ENCODE data around the gene ERRFI1.

The ERRFI1 gene

DNA sequence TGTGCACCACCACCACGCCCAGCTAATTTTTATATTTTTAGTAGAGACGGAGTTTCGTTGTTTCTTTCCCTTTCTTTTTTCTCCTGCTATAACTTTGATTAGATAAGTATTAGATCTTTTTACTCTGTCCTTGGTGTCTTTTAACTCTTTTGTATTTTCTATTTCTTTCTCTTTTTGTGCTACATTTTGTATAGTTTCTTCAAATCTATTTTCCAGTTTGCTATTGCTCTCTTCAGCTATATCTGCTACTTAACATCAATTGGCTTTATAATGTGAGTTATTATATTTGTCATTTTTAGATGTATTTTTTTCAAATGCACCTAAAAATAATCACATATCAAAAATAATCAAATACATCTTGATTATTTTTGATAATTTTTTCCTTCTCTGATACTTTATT lies 16.0 kb upstream of the ERRFI1 start:
- DNase-seq, result no peak

DNA sequence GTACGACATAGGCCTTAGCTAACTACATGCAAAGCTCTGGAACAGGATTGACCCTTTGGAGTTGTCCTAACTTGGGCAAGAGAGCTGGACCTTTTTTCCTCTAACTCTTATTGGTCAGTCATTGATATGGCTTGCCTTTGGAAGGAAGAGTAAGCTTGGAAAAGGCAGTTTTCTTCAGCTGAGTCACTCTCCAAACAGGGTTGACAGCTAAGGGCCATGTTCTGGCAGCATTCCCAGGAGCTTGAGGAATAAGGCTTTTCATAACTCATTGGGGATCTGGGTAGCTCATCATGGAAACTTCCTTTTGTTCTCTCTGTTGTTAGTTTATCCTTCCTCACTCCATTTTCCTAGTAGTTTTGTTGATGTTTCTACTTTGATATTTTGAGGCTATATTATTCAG lies 14.5 kb upstream of the ERRFI1 start:
- peak; percentile 98 for DNase-seq

DNA sequence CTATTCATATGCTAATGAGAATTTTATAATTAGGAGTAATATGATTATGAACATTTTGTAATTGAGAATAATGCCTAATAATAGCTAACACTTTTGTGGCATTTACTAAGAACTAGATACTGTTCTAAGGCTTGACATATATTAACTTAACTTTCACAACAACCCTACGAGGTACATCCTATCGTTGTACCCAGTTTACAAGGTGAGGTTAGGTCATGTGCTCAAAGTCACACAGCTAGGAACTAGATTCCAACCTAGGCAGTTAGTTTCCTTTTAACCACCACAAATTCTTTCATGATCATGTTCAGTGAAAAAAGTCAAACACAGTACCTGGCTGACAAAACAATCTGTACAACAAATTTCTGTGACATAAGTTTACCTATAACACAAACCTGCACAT lies 13.0 kb upstream of the ERRFI1 start:
- DNase-seq, result no peak

GRCh38 chr1:8035289-8035688 lies 9.2 kb upstream of the ERRFI1 start:
- no peak for DNase-seq

- no peak for DNase-seq
Measured at GRCh38 chr1:8033322-8033721, 7.2 kb upstream of the ERRFI1 start.

DNA sequence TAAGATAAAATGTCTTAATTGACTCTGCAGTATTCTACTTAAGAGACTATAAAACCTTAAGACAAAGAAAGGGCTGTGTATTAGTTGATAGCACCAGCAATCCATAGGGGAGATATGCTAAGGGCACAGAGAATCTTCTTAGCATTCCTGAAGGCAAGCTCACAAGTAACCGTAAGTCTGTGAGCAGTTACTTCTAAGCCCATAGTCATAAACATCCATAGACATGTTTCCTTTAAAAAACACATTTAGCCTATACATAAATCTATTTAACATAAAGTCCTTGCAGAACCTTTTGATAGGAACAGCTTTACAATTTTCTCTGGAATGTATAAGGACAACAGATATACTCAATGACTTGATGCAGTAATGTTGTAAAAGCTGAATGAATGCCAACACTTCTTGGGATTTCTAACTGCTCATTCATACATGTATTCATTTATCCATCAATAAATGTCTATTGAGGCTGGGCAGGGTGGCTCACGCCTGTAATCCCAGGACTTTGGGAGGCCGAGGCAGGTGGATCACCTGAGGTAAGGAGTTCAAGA lies 6.3 kb upstream of the ERRFI1 start:
- DNase-seq, result no peak

DNA sequence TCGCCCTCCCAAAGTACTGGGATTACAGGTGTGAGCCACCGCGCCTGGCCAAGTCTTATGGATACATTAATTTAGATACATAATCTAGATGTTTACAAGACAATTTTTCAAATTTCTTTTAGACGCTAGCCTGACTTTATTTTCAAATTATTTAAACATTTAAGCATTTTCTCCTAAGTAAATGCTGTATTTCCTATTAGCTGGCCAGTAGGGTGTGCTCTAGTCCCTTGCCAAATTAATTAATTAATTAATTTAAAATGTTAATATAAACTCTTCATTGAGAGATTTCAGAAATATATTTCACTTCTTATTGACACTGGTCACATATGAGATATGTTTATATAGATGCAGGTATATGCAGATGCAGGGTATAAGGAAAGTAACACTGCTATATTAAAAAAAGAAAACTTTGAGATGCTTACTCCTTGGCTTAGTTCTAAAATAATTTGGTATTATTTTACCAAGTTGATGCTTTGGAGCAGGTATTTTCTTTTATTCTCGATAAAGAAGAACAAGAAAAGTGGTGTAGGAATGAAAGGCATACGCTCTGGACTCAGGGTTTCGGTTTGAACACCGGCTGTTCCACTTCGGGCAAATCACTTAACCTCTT lies 5.2 kb upstream of the ERRFI1 start:
- peak; percentile 52 for DNase-seq

DNA sequence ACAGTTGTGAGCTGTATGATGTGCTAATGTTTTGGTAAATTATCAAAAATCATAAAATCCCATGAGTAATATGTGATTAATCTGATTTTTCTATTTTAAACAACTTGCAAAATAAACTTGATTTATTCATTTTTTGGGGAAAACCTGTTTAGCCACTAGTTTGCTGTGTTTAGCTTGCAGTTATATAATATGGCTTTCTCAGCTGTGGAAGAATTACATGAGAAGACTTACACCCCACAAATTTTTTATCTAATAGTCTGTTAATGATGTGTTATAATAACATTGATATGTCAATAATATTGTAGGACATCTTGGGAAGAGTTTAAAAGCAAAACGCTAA lies 2.4 kb upstream of the ERRFI1 start:
- DNase-seq, result no peak

DNA sequence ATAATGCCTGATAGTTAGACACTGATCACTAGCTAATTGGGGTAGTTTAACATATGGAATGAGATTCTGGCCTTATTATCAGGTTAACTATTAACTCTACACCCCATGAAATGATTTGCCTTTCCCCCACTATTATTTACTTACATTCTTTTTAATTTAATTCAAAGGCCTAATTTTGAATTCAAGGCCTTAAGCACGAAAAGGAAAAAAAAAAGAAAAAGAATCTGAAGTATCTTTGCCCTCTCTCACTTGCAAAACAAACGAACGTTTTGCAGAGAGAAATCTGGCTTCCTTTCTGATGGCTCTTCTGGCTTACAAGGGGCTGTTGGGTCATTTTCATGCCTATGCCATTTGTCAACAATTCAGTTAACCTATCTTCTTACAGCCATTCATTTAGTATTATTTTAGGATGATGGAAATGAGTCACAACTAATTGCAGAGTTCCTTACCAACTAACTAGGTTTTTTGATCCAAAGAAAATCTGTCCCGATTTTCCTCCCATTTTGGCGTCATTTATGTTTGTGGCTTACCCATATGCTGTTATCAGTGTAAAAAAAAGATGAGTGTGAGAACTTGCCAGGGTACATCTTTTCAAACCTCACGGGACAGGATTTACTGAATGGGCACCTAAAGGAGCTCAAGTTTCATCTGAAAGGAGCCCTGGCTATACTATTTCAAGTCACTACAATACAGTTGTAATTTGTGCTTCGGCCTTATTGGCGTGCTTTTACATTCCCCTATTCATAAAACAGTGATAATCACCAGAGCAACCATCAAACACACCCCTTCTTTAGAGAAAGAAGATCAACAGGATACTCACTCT lies 1.9 kb upstream of the ERRFI1 start:
- DNase-seq, result peak; percentile 88

DNA sequence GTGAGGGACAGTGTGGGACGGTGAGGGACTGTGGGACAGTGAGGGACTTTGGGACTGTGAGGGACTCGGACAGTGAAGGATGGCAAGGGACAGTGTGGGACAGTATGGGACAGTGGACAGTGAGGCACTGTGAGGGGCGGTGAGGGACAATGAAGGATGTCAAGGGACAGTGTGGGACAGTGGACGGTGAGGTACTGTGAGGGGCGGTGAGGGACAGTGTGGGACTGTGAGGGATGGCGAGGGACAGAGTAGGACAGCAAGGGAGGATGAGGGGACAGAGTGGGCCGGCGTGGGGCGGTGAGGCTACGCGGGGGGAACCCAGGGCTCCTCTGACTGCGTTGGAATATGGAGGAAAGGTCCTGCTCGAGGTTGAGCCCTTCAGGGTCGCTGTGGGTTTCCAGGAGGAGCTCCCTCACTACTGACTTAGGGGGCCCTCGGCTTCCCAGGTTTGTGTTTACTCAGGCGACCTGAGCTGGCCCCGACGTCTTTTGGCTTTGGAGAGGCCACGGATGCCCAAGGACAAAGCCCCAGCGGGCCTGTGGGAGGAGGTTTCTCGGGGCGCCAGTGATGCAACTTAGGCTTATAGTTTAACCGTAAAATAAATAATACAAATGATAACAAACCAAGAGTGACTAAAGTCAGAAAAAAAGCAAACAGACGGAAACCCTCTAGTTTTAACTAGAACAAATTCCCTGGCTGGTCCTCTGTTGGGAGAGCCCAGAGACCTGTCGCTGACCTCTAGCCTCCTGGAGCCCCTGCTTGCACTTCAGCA lies 1.1 kb upstream of the ERRFI1 start:
- DNase-seq, result peak; percentile 40

DNA sequence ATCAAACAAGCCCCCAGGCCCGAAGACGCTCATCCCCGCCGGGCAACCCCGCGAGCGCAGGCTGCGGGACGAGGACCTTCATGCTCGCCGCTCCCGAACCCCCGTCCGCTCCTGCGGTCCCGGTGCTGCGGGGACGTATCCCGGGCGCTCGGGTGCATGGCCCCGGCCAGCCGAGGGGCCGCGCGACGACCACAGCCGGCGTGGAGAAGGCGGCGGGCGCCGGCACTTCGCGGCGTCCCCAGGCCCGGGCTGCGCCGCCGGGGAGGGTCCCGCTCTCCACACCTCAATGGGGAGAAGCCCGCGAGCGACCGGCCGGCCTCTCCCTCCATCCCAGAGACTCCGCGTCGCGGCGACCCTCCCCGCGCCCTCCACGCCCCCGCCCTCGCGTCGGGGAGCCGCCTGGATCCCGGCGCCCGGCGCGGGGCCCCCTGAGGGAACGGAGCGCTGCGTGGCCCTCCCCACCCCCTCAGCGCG lies 401 bp downstream of the ERRFI1 start:
- no peak for DNase-seq

DNA sequence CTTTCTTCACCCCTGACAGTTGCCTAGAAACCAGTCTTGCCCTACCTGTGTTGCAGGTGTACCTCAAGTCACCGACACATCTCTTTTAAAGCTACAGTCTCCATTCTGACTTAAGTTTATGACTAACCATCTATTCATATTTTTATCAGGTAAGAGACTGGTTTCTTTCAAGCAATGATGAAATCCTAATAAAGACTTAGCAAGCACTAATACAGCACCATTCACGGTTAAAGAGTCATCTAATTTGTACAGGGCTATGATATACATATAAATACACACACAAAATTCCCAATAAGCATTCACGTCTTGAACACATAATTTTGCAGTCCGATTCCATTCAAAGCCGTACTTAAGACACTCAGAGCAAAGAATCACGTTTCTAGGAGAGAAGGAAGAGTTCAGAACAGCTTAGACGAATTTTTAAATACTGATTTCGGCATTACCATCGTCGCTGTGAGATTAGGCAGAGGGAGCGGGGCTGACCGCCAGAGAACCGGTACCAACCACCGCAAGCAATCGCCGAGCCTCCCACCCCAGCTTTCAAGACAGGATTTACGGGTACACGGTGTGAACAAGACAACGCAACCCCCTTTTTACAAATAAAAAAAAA lies 943 bp downstream of the ERRFI1 start:
- no peak for DNase-seq

GRCh38 chr1:8024329-8024728 lies 1.8 kb downstream of the ERRFI1 start:
- DNase-seq, result no peak

GRCh38 chr1:8023995-8024313 lies 2.2 kb downstream of the ERRFI1 start:
- no peak for DNase-seq

GRCh38 chr1:8023287-8023994 lies 2.7 kb downstream of the ERRFI1 start:
- DNase-seq, result no peak

DNA sequence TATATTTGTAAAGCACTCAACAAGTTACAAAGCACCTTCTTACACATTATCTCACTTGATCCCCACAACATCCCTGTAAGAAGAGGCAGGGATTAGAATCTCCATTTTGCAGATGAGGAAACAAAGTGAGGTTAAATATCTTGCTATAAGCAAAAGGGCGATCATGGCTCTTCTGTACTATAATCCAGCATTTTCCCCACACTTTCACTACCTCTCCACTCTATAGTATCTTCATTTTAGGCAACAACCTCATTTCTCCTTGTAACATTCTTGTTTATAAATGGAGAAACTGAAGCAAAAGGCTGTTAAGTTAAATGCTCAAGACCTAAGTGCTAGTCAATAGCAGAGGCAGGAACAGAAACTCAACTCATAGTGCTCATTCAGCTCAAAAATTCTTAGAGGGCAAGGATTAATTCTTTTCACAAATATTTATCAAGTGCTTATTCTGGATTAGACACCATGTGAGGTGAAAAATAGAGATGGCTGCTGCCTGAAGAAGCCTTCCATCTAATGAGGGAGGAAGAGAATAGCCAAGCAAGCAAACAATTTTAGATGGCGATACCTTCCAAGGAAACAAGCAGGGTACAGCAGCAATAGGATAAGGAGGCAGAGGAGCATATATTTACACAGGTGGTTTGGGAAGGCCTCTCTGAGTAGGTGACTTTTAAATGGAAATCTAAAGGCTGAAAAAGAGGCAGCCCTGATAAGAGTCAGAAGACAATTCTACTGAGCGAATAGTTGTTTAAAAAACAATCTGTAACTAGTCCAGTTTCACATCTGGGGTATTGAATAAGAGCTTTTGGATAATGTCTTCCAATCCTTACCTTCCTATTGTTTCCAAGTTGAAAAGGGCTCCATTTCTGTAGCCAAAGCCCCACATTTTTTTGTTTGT lies 3.5 kb downstream of the ERRFI1 start:
- DNase-seq, result no peak

DNA sequence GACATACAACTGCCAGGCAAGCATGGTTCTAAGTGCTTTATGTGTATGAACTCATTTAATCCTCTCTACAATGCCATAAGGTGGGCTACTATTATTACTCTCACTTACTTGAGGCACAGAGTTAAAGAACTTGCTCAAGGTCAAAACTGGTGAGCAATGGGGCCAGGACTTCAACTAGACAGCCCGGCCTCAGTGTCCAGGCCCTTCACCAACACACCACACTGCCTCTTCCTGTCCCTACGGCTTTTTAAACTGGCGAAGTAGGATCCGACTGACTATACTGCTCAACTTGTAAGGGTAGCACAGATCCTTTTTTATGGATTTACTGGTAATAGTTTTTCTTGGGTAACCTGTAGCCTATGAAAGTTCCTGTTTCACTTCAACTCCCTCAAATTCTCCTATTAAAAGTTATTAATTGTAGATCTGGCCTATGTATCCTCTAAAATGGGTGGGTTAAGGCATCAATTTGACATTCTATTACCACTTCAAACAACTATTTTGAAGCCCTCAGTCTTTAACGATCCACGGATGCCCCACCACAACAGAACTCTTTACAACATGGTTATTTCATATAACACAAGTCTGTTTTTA lies 4.3 kb downstream of the ERRFI1 start:
- no peak for DNase-seq

DNA sequence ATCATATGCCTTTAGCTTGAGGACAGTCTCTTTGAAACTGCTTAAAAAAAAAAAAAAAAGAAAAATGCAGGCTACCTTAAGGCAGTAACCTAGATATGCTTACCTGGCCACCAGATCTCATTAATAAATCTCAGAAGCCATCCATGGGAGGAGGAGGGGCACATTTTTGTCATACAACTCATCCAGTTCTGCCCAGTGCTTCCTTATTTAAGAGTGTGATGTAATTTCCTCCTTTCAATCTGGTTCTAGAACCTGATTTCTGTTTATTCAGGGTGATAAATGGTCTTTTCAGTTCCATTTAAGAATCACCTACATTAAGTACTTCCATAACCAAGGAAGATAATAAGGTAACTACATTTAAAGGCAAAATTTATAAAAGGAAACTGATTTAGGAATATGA lies 6.1 kb downstream of the ERRFI1 start:
- DNase-seq, result peak; percentile 77

GRCh38 chr1:8019229-8019620 lies 6.9 kb downstream of the ERRFI1 start:
- no peak for DNase-seq

GRCh38 chr1:8018492-8019228 lies 7.4 kb downstream of the ERRFI1 start:
- DNase-seq, result no peak

Measured in EL (cell line).